NCI-H2196 (cell line): Measurements from ENCODE around the gene RSU1.
"Not testable (repeated sequence)": the region's sequence is repeated elsewhere in the genome, so short reads cannot be mapped to it uniquely, and the experiment has no call there.

Experiments used
- DNase-seq: peaks from one replicate; lab custom pipeline; 2025; ENCODE audit not compliant: unreplicated experiment; lab: John Stamatoyannopoulos, UW

Gene RSU1

DNA sequence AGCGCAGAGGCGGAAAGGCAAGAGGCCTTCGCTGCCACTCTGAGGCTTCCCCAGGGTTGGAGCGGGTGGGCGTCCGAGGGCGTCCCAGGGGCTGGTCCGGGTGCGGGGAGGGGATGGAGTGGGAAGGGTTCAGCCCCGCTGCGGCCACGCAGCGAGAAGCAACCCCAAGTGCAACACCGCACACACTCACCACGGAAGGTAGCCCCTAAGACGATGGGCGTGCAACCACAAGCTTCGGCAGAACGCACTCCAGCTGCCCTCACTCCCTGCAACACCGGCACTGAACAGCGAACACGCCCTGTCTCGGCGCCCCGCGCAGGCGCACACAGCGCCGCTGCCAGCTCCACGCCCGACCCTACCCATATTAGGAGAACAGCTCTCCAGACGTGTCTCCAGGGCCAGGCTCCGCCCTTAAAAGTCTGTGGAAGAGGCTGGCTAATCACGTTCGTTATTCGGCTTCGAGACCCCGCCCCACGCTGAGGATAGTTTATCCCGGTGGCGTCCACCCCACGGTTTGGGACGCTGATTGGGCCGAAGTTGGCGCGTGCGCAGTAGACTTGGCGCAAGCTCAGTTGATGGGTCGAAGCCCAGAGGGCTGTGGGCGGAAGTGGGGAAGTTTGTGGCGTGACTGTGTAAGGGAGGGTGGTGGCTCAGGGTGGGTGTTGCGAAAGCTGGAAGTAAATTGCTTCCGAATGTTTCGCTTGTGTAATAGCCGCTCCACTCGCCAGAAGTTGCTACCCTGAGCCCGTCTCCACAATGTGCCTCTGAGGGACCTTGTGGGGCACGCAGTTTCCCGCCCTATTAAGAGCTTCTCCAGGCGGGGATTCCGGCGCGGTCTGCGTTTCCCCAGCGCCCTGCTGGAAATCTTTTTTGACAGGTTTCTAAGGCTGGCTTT lies at the start of gene RSU1:
RSU1 (minus strand) TSS at position 300 of the 895 bp plus-strand sequence. CDS start 343 bp downstream, outside the sequence.
- DNase-seq = peak; percentile 93

DNA sequence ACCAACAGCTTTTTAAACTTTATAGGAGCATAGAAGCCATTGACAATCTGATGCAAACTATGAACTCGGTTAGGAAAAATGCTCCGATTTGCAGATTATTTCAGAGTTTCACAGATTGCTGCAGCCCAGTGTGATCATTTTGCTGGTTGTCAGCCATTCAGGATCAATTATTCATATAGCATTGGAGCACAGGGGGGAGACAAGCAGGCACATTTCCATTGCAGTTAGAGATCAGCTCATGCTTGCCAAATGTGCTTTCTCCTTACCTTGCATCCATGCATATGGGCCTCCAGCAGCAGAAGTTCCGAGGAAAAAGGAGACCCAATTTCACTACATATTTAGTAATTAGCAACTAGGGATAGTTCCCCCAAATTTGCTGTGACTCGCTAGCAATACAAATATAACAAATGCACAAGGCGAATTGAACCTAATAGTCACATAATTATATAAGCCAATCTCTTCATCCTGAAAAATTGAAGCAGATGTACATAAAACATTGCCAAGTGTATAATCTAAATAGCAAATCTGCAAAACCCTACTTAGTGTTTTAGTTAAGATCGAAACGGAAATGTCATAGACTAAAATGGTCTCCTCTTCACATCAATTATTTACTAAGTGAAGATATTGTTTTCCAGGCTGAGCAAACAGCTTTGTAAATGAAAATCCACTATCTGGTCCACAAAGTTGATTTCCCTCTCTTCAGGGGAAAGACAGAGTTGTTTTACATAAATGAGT lies 49.5 kb upstream of the RSU1 start:
- DNase-seq = no peak

DNA sequence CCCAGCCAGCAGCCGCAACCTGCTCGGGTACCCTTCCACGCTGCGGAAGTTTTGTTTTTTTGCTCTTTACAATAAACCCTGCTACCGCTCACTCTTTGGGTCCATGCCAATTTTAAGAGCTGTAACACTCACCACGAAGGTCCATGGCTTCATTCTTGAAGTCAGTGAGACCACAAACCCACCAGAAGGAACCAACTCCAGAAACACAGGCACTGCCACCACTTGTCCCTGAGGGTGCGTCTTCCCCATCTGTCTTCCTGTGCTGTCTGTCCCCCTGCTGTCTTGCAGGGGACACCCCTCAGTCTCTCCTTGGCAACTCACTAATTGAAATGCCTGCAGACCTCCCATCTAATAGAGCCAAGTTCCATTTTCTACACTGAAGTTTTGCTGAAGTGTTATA lies 48.5 kb upstream of the RSU1 start:
- no peak for DNase-seq

DNA sequence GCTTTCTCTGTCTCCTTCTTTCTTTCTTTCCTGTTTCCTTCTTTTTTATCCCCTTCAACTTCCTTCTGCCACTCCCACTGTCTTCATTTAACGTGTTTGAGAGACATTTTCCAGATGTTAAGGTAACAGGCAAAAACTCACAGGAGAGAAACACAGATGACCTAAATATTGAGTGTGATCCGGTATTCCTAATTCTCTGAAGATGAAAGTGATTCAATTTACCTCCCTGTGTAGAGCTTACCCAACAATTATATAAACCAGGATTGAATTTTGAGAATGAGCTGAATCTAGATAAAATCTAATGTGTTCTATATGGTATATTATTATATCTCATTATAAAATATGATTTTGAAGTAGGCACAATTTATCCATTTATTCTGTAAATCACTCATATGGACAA lies 46.5 kb upstream of the RSU1 start:
- DNase-seq = no peak

DNA sequence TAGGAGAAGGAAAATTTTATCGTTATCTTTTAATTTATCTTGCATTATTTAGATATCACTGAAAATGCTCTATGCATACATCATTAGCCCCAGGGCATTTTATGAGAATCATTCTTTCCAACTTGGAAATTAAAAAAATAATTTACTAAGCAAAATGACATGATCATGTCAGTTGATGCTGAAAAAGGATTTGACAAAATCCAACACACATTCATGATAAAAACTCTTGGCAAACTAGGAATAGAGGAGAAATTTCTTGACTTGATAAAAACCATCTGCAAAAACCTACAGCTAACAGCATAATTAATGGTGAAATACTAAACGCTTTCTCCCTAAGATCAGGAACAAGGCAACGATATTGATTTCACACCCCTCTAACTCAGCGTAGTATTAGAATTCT lies 40.2 kb upstream of the RSU1 start:
- no peak for DNase-seq

DNA sequence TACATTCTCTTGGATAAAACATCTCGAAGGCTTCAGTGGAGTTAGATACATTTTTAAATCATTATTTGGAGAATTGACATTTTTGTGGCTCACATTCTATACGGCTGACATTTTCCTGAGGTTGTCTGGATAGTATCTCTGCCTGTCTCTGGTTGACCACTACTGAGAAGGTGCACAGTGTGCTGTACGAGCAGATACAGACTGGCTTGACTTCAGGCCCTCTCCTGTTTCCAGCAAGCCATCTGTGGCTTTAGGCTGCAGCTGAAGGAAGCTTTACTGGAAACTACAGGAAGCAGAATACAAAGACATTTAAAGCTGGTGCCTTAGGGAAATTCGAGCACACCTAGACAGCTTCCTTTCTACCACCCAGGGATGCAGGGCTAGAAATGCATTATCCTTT lies 39.3 kb upstream of the RSU1 start:
- DNase-seq = no peak

DNA sequence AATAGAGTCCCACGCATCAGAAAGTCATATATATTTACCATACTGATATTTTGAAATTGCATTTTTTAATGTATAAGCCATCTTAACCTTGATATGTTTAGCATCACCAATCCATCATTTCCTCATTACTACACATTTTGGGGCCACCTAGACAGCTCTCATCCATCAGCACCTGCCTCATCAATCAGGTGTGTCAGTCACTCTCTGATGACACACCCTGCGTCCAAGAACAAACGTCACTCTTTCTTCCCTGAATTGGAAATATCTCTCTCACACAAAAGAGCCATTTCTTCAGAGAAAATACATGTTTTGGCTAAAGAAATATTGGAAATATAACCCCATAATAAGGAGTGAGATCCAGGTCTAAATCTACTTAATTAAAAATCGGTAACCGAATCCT lies 38.9 kb upstream of the RSU1 start:
- DNase-seq = no peak

DNA sequence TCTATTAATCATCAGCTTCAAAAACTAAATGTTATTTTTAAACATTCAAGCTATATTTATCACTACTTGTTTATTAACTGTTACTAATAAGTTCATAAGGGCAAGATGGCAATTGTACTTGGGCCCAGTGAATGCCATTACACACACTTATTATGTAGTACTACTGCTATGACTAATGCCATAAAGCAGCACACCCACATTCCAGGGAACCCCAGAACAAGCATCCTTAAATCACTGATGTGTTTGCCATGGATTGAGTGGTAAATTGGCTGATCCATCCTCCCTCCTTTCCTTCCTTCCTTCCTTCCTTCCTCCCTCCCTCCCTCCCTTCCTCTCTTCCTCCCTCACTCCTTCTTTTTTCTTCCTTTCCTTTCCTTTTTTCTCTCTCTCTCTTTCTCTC lies 37.4 kb upstream of the RSU1 start:
- DNase-seq = no peak

DNA sequence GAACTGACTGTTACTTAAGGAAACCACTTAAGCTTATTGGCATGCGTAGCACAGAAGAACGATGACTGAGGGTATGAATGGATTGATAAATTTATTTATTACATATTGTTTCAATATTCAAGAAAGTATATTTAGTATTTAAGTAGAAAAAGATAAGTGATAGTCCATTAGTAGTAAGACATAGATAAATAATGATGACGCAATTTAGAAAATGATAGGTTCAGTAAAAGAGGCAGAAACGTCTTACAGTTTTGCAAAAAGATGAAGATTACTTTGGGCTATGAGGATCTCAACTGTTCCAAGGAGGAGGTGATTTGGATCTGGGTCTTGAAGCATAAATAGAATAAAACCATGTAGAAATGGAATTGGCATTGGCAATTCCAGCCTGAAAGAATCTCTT lies 36.6 kb upstream of the RSU1 start:
- no peak for DNase-seq

DNA sequence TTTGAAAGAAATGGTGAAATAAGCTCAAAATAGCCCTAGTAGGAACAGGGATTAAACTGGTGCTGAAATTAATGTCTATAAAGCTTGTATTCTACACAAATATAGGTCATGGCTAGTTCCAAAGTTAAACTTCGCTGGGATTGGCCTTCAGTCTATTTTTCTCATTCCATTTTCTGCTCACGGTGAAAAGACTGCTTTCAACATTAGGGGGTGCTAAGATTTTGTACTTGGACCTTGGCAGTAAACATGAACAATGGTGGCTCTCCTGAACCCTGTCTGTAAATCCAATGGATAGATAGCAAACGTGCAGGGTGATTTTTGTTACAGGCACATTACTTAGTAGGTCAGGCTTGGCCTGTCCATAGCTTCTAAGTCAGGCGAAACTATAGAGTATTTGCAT lies 36.0 kb upstream of the RSU1 start:
- DNase-seq = no peak

DNA sequence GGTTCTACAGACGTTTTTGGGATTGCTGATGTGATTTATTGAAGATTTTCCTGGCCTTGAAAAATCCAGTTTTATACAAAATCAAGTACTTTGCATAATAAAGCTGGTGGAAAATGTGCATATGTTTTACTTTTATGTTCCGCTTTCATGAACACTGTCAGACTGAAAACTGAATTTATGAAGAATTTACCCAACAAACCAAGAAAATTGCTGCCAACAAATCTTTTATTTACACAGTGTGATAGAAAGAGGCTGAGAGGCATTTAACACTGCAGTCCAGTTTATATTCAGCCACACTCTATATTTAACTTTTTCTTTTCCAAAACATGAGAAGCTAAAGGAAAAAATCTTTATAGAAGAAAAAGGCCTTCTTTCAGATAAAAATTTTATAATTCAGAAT lies 35.4 kb upstream of the RSU1 start:
- DNase-seq = no peak

DNA sequence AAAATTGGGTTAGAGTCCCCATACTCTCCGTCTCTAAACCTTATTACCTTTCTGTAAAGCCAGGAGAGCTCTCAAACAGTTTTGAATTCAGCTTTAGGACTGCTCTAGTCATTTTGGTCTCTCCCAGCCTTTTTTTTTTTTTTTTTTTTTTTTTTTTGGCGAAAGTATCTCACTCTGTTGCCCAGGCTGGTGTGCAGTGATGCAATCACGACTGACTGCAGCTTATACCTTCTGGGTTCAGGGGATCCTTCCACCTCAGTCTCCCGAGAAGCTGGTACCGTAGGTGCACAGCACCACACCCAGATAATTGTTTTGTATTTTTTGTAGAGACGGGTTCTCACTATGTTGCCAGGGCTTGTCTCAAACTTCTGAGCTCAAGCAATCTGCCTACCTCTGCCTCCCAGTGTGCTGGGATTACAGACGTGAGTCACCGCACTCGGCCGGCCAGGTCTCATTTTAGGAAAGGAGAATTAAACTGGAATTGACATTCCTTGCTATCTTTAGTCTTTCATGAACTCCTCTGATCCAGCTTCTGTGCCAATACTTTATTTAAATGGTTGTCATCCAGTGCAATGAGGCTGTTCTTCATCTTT lies 31.4 kb upstream of the RSU1 start:
- no peak for DNase-seq

DNA sequence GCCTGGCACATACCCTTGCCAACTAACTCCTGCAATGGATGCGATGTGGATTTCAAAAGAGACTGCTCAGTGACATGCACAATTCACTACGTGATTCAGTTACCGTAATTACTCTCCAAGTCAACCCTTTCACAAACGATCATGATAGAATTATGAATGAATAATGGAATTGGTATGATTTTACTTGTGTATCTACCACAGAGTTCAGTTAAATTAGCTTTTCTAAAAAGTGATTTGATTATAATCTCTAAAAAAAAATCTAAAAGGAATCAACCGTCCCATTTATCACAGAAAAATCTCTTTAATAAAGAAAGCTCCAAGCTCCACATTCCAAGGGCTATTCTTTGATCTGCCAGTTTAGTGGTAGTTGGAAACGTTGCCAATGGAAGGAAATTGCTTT lies 30.4 kb upstream of the RSU1 start:
- no peak for DNase-seq

DNA sequence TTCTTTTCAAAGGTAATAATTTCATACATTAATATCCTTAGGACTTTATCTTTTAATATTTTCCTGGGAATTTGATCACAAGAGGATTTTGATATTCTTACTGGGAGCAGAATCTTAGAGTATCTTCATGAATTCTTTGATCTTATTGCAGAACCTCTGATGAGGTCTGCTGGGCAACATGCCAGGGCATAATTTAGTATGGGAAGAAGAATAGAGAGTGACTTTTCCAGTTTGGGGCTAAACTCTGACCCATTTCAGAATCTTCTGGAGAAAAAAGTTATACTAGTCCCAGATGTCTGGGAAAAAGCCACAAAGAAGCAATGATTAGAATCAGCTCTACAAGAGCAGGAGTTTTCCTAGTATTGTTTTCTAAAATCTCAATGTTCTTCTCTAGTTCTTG lies 28.0 kb upstream of the RSU1 start:
- DNase-seq = no peak

DNA sequence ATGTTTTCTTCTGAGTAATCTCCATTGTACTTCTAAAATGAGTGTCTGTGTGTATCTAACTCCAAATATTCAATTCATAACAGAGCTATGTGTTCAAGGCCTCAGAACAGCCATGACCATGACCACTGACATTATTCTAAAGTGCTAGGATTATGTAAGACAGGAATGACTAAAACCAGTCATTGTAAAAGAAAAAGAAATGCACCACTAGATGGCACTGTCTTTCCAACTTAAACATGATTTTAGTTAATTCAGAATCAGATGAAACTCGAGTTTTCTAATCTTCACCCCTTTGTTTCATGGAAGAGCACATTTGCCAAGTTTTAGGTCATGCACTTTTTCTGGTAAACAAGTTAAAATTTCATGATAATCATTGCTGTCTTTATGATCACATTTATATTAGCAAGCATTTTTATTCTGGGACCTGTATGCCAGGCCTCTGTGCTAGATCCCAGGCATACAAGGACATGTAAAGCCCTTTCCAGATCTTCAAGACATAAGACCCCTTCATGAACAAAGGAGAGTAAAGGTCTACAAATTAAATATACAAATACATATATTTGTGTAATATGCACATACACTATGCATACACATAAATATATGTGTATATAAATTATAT lies 26.1 kb upstream of the RSU1 start:
- DNase-seq = peak; percentile 69

DNA sequence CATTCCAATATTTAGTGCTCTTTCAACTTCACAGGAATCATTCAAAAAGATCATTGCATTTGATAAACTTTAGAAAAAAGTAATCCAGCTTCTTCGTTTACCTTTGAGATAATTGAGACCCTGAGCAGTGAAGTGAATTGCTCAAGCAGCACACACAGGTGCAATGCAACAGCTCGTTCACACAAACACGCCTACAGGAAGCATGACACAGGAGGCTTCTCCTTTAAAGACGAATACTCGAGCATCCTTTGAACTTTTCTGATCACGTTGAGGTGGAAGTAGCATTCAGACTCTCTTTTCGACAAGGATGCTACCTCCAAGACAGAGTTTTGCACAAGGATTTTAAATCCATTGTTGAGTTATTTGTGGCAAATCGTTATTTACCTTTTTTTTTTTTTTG lies 18.0 kb upstream of the RSU1 start:
- DNase-seq = no peak

DNA sequence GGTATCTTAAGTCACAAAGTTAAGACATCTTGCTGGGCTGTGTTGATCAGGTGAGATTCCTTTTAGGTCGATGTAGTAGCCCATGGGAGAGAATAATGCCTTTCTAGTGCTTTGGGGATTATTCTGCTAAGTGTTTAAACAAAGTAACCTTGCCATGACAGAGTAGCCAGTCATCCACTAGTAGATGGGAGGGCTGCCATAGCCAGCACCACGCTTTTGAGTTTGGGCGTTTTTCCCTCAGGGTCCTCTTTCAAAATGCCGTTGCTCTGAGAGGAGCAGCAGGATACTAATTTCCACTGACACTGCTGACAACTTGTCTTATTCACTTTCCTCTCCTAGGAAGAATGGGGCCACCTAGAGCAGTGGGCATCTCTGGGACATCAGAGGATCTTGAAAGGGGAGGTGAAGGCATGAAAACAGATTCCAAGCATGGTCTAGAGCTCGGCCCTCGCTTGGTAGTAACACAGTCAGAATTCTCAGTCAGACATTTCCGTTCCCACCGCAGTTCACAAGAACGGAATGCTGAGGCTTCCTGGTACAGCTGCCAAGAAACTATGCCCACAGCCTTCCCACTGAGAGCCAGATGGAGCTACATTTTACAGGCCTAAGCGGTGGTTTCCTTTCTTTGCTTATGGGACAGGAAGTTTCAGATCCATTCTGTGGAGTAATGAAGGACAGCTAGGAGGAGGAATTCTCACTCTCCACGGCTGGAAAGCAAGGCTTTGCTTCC lies 15.3 kb upstream of the RSU1 start:
- no peak for DNase-seq

DNA sequence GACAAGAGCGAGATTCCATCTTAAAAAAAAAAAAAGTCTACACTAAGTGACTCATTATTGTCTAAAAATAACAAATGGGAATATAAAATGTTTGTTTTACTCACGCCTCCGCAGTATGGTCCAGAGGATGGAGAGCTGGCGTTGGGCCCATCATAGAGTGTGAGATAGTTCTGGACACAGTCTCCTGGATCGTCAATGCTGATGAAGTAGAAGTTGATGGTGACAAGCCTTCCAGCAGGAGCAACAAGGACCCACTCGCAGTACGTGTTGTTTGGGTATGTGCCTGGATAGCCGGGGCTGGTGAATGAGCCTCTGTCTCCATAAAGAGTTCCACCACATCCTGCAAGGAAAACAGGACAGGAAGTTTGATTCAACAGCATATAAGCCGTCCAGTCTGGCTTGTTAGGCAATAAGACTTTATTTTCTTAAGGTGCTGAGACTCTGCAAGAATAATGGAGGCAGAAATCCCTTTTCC lies 11.5 kb upstream of the RSU1 start:
- no peak for DNase-seq

DNA sequence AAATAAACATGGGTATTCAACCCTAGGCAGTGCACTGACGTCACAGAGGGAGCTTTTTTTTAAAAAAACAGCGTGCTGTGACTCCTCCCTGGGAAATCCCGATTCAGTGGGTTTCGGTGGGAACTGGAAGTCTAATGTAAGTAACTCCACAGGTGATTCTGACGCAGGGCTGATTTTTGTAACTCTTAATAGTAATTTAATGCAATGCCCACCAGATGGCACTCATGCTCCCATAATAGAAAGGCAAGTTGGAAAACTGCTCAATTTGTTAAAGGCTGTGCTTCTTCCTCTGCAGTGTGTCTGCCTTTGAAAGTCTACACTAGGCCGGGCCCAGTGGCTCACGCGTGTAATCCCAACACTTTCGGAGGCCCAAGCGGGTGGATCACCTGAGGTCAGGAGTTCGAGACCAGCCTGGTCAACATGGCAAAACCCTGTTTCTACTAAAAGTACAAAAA lies 10.9 kb upstream of the RSU1 start:
- peak; percentile 47 for DNase-seq

DNA sequence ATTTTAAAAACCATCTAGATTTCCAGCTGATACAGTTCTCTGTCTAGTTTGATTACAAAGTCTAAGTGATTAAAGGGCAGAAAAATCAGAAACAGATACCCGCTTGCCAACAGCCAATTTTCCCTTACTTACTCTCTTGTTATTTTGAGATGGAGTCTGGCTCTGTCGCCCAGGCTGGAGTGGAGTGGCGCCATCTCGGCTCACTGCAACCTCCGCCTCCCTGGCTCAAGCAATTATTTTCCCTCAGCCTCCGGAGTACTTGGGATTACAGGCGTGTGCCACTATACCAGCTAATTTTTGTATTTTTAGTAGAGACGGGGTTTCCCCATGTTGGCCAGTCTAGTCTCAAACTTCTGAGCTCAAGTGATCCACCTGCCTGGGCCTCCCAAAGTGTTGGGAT lies 10.2 kb upstream of the RSU1 start:
- DNase-seq = not testable (repeated sequence)
